Upper lobe of right lung (tissue), 1 donor: ENCODE results near the gene FARP2. TPM values are rescaled to one million over a fixed set of nuclear protein-coding genes. Genes with fewer than 3 reads are reported as not detected.
"Not testable (repeated sequence)": the region's sequence is repeated elsewhere in the genome, so short reads cannot be mapped to it uniquely, and the experiment has no call there.

Experiments
- ATAC-seq: fragments of 200-7000 bp; cut with Tn5 transposase; one replicate; pipeline ENCODE4 v1.9.1; 2020; ENCODE audit warnings: mild to moderate bottlenecking, moderate library complexity
- DNase-seq: peaks from one replicate; pipeline ENCODE4 v3.0.0-alpha.2; 2020
- H3K27ac ChIP-seq: fragments of 200-600 bp; one replicate; pipeline ENCODE4 v1.8.0; 2022
- H3K27me3 ChIP-seq: fragments of 200-600 bp; one replicate; pipeline ENCODE4 v1.8.0; 2022; ENCODE audit warnings: mild to moderate bottlenecking
- H3K36me3 ChIP-seq: fragments of 200-600 bp; one replicate; pipeline ENCODE4 v1.8.0; 2022
- H3K4me1 ChIP-seq: fragments of 200-600 bp; one replicate; pipeline ENCODE4 v1.8.0; 2022
- H3K4me3 ChIP-seq: fragments of 200-600 bp; one replicate; pipeline ENCODE4 v1.8.0; 2022; ENCODE audit warnings: mild to moderate bottlenecking
- H3K9me3 ChIP-seq: fragments of 200-600 bp; one replicate; pipeline ENCODE4 v1.8.0; 2022
- CTCF ChIP-seq: fragments of 200-600 bp; IDR thresholded peaks from one replicate; pipeline ENCODE4 v1.8.0; 2022; ENCODE audit warnings: antibody characterized with exemption
- intact Hi-C: fragments of 100-400 bp; cut with DNase I; formaldehyde crosslinking; loops from one replicate; pipeline ENCODE4 v1.11.0; 2022
- total RNA-seq: library from RNA; stranded (reverse); fragmentation: NEBNext Ultra II Directional; extraction: Animal tissue kit (Norgen Biotek cat#: 25700); gene quantifications from one replicate; pipeline ENCODE4 v1.2.1, GENCODE V29; 2021
- donor health status: DM: no; HTN: yes; CAD: no; lungs with severe emphysema.

FARP2 gene
- total RNA-seq, 1 donor from 2014 or later = 48.6 TPM

- Histone ChIP-seq H3K36me3 (peaks cover 39% of the 10 kb centered on the region), H3K27me3 (no peaks in the 10 kb centered on the region), H3K4me3 (no peak overlapping the region), H3K9me3 (no peaks in the 10 kb centered on the region), H3K27ac (no peak overlapping the region), H3K4me1 (peaks cover 10% of the 10 kb centered on the region)
- intact Hi-C loops = no loop called here
- TF ChIP-seq CTCF = no peak
- ATAC-seq = no peak
- no peak for DNase-seq
Measured at GRCh38 chr2:241501551-241501950, 145.5 kb downstream of the FARP2 start.

GRCh38 chr2:241502281-241502680, 146.2 kb downstream of the FARP2 start:
- no peak for TF ChIP-seq CTCF
- ATAC-seq = no peak
- H3K27me3 ChIP-seq = no peaks in the 10 kb centered on the region
- no peaks in the 10 kb centered on the region for H3K9me3 ChIP-seq
- no peak for DNase-seq
- H3K4me3 ChIP-seq = no peak overlapping the region
- H3K4me1 ChIP-seq = peaks cover 16% of the 10 kb centered on the region
- no peak overlapping the region for H3K27ac ChIP-seq
- intact Hi-C loops = no loop called here
- H3K36me3 ChIP-seq = peaks cover 32% of the 10 kb centered on the region

GRCh38 chr2:241503776-241504392, 147.8 kb downstream of the FARP2 start:
- Histone ChIP-seq H3K4me3 (no peak overlapping the region), H3K27me3 (no peaks in the 10 kb centered on the region), H3K27ac (no peak overlapping the region), H3K4me1 (peaks cover 16% of the 10 kb centered on the region), H3K36me3 (peaks cover 21% of the 10 kb centered on the region), H3K9me3 (no peaks in the 10 kb centered on the region)
- DNase-seq (no peak), ATAC-seq (no peak)
- intact Hi-C loops = no loop called here
- TF ChIP-seq CTCF = no peak

- no peak for TF ChIP-seq CTCF
- ATAC-seq = no peak
- intact Hi-C loops = no loop called here
- Histone ChIP-seq H3K27ac (no peak overlapping the region), H3K4me3 (no peak overlapping the region), H3K36me3 (peaks cover 8% of the 10 kb centered on the region), H3K9me3 (no peaks in the 10 kb centered on the region), H3K27me3 (no peaks in the 10 kb centered on the region), H3K4me1 (peaks cover 26% of the 10 kb centered on the region)
- DNase-seq = no peak
Measured at GRCh38 chr2:241505086-241505780, 149.1 kb downstream of the FARP2 start.

GRCh38 chr2:241505781-241506201, 149.7 kb downstream of the FARP2 start:
- Histone ChIP-seq H3K36me3 (peaks cover 8% of the 10 kb centered on the region), H3K27ac (no peak overlapping the region), H3K9me3 (no peaks in the 10 kb centered on the region), H3K4me3 (no peak overlapping the region), H3K27me3 (no peaks in the 10 kb centered on the region), H3K4me1 (peaks cover 26% of the 10 kb centered on the region)
- DNase-seq (no peak), ATAC-seq (no peak)
- intact Hi-C loops = no loop called here
- no peak for TF ChIP-seq CTCF

- H3K36me3 ChIP-seq, intact Hi-C loops, H3K4me3 ChIP-seq, H3K27me3 ChIP-seq, H3K27ac ChIP-seq, H3K9me3 ChIP-seq, DNase-seq, ATAC-seq: not testable (repeated sequence)
- H3K4me1 ChIP-seq = peaks cover 26% of the 10 kb centered on the region
Measured at GRCh38 chr2:241506317-241506716, 150.2 kb downstream of the FARP2 start.
